Pancreas (tissue), 10 donors: ENCODE data around the gene CACNA2D3. TPM values are rescaled to one million over a fixed set of nuclear protein-coding genes. Genes with fewer than 3 reads are reported as not detected.

Experiments used
- ATAC-seq, 4 donors: fragments of 200-7000 bp; cut with Tn5 transposase; one replicate each; pipeline versions ENCODE4 v1.8.0 to v1.9.1; 2020; ENCODE audit warnings: mild to moderate bottlenecking in 4 of 4, moderate library complexity in 4 of 4
- DNase-seq, 6 donors: peaks; one replicate each; pipeline ENCODE4 v3.0.0-alpha.2; 2020
- FAIRE-seq: peaks from 2 replicates; lab custom pipeline; 2012; peaks lifted over from hg19 to GRCh38; lab: Jason Lieb, UNC
- H3K27ac ChIP-seq, 4 donors: fragments of 200-600 bp; sonication (generic); 1 replicate in 3 of 4; 2 replicates in 1 of 4; pipeline versions ENCODE4 v1.5.0 to v1.8.0; 2020
- H3K27me3 ChIP-seq, 4 donors: fragments of 200-600 bp; one replicate each; pipeline ENCODE4 v1.8.0; 2021
- H3K36me3 ChIP-seq, 3 donors: fragments of 200-600 bp; sonication (generic) in 1 of 3; one replicate each; pipeline versions ENCODE4 v1.5.0 to v1.8.0; 2020 to 2021
- H3K4me1 ChIP-seq, 3 donors: fragments of 200-600 bp; one replicate each; pipeline ENCODE4 v1.8.0; 2021
- H3K4me3 ChIP-seq, 4 donors: fragments of 200-600 bp; sonication (generic) in 2 of 4; one replicate each; pipeline versions ENCODE4 v1.5.0 to v1.8.0; 2020 to 2021
- H3K9me3 ChIP-seq, 4 donors: fragments of 200-600 bp; one replicate each; pipeline ENCODE4 v1.8.0; 2021
- CTCF ChIP-seq, 4 donors: fragments of 200-600 bp; sonication (generic) in 3 of 4; IDR thresholded peaks; one replicate each; pipeline versions ENCODE4 v1.5.0 to v1.8.0; 2021; ENCODE audit warnings: antibody characterized with exemption in 4 of 4
- WGBS, 2 donors: extraction: QIAGEN DNeasy Blood & Tissue Kit; methylation state at CpG; one replicate each; pipeline ENCODE4 v1.1.7; 2013; 5-methylcytosine and 5-hydroxymethylcytosine counted together
- intact Hi-C, 3 donors: fragments of 100-400 bp; cut with DNase I; formaldehyde crosslinking; loops; one replicate each; pipeline versions ENCODE4 v1.11.1 to v1.14.2; 2022
- polyA plus RNA-seq, 2 donors: library from polyadenylated mRNA; stranded (reverse); fragments of 200-250 nt; gene quantifications; one replicate each; pipeline ENCODE4 v1.2.3, GENCODE V29; 2013
- total RNA-seq, 6 donors: library from RNA; stranded (reverse); fragmentation: NEBNext Ultra II Directional in 4 of 6; extraction: Animal tissue kit (Norgen Biotek cat#: 25700) in 4 of 6; gene quantifications; one replicate each; pipeline versions ENCODE4 v1.2.1 to v1.2.4, GENCODE V29; 2021 to 2023
- donor health status: healthy with polysubstance abuse.
- donor health status: DM: no; HTN: no; CAD: no; lungs with moderate emphysema.
- donor health status: DM: no; HTN: no; CAD: no.
- donor health status: control.
- donor health status: control.
- donor health status: Bipolar disorder and iron deficiency.
- donor health status: DM: yes; HTN: yes; CAD: no.
- donor health status: DM: no; HTN: no; CAD: no.
- donor health status: DM: no; HTN: no; CAD: no.
- donor health status: DM: yes; HTN: yes; CAD: no.

Gene CACNA2D3
- total and polyA plus RNA-seq, 8 donors: 0.19 to 0.75 (median 0.37) TPM; not detected in 2

GRCh38 chr3:54784021-54784420 lies 661.7 kb downstream of the CACNA2D3 start:
- FAIRE-seq (no peak), ATAC-seq (peak in 1 of 4 donors; percentile 49), DNase-seq (peak in 2 of 6 donors; percentile 5 to 32)
- intact Hi-C loops: no loop called here
- no peaks in the 10 kb centered on the region for H3K27me3 ChIP-seq
- no peak for TF ChIP-seq CTCF (IDR thresholded peaks at IDR 0.05)
- no peaks in the 10 kb centered on the region for H3K4me1 ChIP-seq
- no peaks in the 10 kb centered on the region for H3K36me3 ChIP-seq
- H3K9me3 ChIP-seq: no peaks in the 10 kb centered on the region
- WGBS, 2 donors: 17 to 20% methylated on average over 5 of the region's 5 CpGs
- no peak overlapping the region for H3K4me3 ChIP-seq
- no peak overlapping the region for H3K27ac ChIP-seq

GRCh38 chr3:54785976-54786375 lies 663.6 kb downstream of the CACNA2D3 start:
- no peak for ATAC-seq
- intact Hi-C loops: no loop called here

GRCh38 chr3:54790051-54790450 lies 667.7 kb downstream of the CACNA2D3 start:
- TF ChIP-seq CTCF (IDR thresholded peaks at IDR 0.05): no peak
- Histone ChIP-seq H3K4me3 (no peak overlapping the region), H3K27ac (no peak overlapping the region), H3K4me1 (no peaks in the 10 kb centered on the region), H3K27me3 (no peaks in the 10 kb centered on the region), H3K9me3 (no peaks in the 10 kb centered on the region), H3K36me3 (no peaks in the 10 kb centered on the region)
- WGBS, 2 donors: 87 to 89% methylated on average over 3 of the region's 3 CpGs
- FAIRE-seq (no peak), ATAC-seq (no peak), DNase-seq (no peak)
- intact Hi-C loops: no loop called here

More at GRCh38 chr3:54785976-54786375, 663.6 kb downstream of the CACNA2D3 start:
- H3K4me3 ChIP-seq: no peak overlapping the region
- no peak for TF ChIP-seq CTCF (IDR thresholded peaks at IDR 0.05)
- no peak overlapping the region for H3K27ac ChIP-seq
- no peaks in the 10 kb centered on the region for H3K4me1 ChIP-seq
- H3K36me3 ChIP-seq: no peaks in the 10 kb centered on the region
- H3K27me3 ChIP-seq: no peaks in the 10 kb centered on the region
- 88 to 95% methylated on average over 3 of the region's 3 CpGs for WGBS, 2 donors
- DNase-seq (no peak), FAIRE-seq (no peak)
- no peaks in the 10 kb centered on the region for H3K9me3 ChIP-seq

GRCh38 chr3:54791501-54792156 lies 669.3 kb downstream of the CACNA2D3 start:
- ATAC-seq: no peak
- H3K4me3 ChIP-seq: no peak overlapping the region
- intact Hi-C loops: no loop called here
- no peak for TF ChIP-seq CTCF (IDR thresholded peaks at IDR 0.05)
- H3K4me1 ChIP-seq: no peaks in the 10 kb centered on the region
- no peak for DNase-seq
- 29 to 32% methylated on average over 2 of the region's 2 CpGs for WGBS, 2 donors
- no peak overlapping the region for H3K27ac ChIP-seq
- H3K27me3 ChIP-seq: no peaks in the 10 kb centered on the region
- no peaks in the 10 kb centered on the region for H3K36me3 ChIP-seq
- FAIRE-seq: no peak
- H3K9me3 ChIP-seq: no peaks in the 10 kb centered on the region

- Histone ChIP-seq H3K4me1 (no peaks in the 10 kb centered on the region), H3K27ac (no peak overlapping the region), H3K4me3 (no peak overlapping the region), H3K9me3 (no peaks in the 10 kb centered on the region), H3K27me3 (no peaks in the 10 kb centered on the region), H3K36me3 (no peaks in the 10 kb centered on the region)
- FAIRE-seq (no peak), ATAC-seq (no peak), DNase-seq (no peak)
- 72 to 73% methylated on average over 4 of the region's 4 CpGs for WGBS, 2 donors
- intact Hi-C loops: no loop called here
- no peak for TF ChIP-seq CTCF (IDR thresholded peaks at IDR 0.05)
Observed at GRCh38 chr3:54792584-54792983, 670.2 kb downstream of the CACNA2D3 start.
